WERI-Rb-1 (cell line): ENCODE data around the gene CA4.
"Not testable (repeated sequence)": the region's sequence is repeated elsewhere in the genome, so short reads cannot be mapped to it uniquely, and the experiment has no call there.

Experiments used
- DNase-seq: peaks from one replicate; pipeline ENCODE4 v3.0.0-alpha.2; 2020
- H3K27ac ChIP-seq: fragments of 250-450 bp; sonication (Bioruptor Pico); 2 replicates; pipeline ENCODE4 v1.5.1; 2020; ENCODE audit warnings: mild to moderate bottlenecking, moderate library complexity
- H3K27me3 ChIP-seq: fragments of 250-450 bp; sonication (Bioruptor Pico); 2 replicates; pipeline ENCODE4 v1.5.1; 2021; ENCODE audit warnings: mild to moderate bottlenecking, low read depth, moderate library complexity; ENCODE audit not compliant: insufficient read depth, severe bottlenecking
- H3K36me3 ChIP-seq: fragments of 250-450 bp; sonication (Bioruptor Pico); 2 replicates; pipeline ENCODE4 v1.5.1; 2020; ENCODE audit warnings: mild to moderate bottlenecking, moderate library complexity
- H3K4me3 ChIP-seq: 2 replicates; pipeline ENCODE4 v1.5.1; 2011; ENCODE audit warnings: low read depth, mild to moderate bottlenecking, control low read depth, low read length
- H3K9me3 ChIP-seq: fragments of 250-450 bp; sonication (Bioruptor Pico); 2 replicates; pipeline ENCODE4 v1.5.1; 2021; ENCODE audit warnings: mild to moderate bottlenecking, moderate library complexity; ENCODE audit not compliant: severe bottlenecking
- CTCF ChIP-seq: IDR thresholded peaks from 2 replicates; pipeline ENCODE4 v1.5.1; 2011; ENCODE audit warnings: low read depth, mild to moderate bottlenecking, control low read depth, inconsistent platforms, low read length

Gene CA4

GRCh38 chr17:60186846-60187745 is 37.3 kb downstream of the CA4 start:
- not testable (repeated sequence) for DNase-seq

DNA sequence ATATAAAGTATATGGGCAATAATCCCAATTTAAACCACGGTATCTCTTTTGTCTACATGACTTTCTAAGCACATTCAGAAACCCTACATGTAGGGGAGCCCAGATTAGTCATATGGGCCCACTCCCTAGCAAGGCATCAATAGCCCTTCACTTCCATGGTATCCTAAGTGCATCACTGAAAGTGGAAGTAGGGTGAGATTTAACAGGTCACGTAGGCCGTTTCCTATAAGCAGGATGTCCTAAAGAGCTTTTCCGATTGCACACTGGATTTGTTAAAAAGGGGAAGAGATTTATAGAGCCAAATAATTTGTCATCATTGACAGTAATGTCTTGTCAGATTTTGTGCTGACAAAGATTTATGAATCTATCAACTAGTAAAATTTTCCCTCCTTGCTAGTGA is 39.0 kb downstream of the CA4 start:
- H3K27me3 ChIP-seq = no peaks in the 10 kb centered on the region
- no peak for DNase-seq
- no peak overlapping the region for H3K27ac ChIP-seq
- TF ChIP-seq CTCF = no peak
- H3K9me3 ChIP-seq = no peaks in the 10 kb centered on the region
- H3K4me3 ChIP-seq = no peak overlapping the region
- peaks cover 32% of the 10 kb centered on the region for H3K36me3 ChIP-seq

More at GRCh38 chr17:60186846-60187745, 37.3 kb downstream of the CA4 start:
- H3K36me3 ChIP-seq = peaks cover 30% of the 10 kb centered on the region
- not testable (repeated sequence) for H3K9me3 ChIP-seq, H3K27ac ChIP-seq, H3K27me3 ChIP-seq, H3K4me3 ChIP-seq

DNA sequence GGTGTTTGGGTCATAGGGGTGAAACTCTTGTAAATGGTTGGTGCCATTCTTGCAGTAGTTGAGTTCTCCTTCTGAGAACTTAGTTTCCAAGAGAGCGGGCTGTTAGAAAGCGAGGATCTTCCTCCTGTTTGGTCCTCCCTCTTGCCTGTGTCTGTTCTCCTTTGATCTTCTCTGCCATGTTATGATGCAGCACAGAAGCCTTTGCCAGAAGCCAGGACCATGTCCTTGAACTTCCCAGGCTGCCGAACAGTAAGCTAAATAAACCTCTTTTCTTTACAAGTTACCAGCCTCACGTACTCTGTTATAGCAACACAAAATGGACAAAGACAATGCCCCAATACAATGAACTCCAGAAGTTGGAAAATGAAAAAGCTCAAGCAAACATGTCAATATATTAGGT is 40.3 kb downstream of the CA4 start:
- not testable (repeated sequence) for H3K9me3 ChIP-seq, DNase-seq, H3K27ac ChIP-seq, H3K4me3 ChIP-seq, H3K27me3 ChIP-seq
- peaks cover 26% of the 10 kb centered on the region for H3K36me3 ChIP-seq

GRCh38 chr17:60193032-60193431 is 43.3 kb downstream of the CA4 start:
- H3K27me3 ChIP-seq, H3K9me3 ChIP-seq, H3K27ac ChIP-seq, DNase-seq, H3K4me3 ChIP-seq: not testable (repeated sequence)
- peaks cover 38% of the 10 kb centered on the region for H3K36me3 ChIP-seq

DNA sequence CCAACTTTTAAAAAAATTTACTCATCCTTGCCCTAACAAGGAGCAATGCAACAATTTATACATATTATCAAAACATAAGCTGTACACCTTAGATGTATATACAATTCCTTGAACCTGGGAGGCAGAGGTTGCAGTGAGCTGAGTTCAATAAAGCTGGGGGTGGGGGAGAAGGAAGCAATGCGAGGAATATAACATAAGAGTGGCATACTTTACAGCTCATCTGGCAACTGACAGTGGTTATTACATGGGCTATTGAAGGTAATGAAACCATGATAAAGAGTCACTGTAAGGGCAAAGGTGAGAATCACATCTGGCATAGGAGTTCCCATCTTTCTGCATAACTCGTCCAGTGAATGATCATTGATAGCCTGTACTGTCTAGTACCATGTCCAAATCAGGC is 43.7 kb downstream of the CA4 start:
- no peak for TF ChIP-seq CTCF
- no peak for DNase-seq
- H3K36me3 ChIP-seq = peaks cover 37% of the 10 kb centered on the region
- no peaks in the 10 kb centered on the region for H3K9me3 ChIP-seq
- no peak overlapping the region for H3K4me3 ChIP-seq
- no peak overlapping the region for H3K27ac ChIP-seq
- H3K27me3 ChIP-seq = no peaks in the 10 kb centered on the region

DNA sequence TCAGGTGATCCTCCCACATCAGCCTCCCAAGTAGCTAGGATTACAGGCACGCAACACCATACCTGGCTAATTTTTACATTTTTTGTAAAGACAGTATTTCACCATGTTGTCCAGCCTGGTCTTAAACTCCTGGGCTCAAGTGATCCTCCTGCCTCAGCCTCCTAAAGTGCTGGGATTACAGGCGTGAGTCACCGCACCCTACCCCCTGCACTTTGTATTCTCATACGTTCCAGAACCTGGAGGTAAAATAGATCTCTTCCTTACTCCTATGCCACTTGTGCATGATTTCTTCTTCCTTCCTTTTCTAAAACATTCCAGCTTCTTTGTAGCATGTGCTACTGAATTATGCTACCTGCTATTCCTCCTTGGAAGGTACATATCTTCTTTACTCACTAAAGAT is 44.4 kb downstream of the CA4 start:
- not testable (repeated sequence) for DNase-seq, H3K27ac ChIP-seq, H3K4me3 ChIP-seq, H3K9me3 ChIP-seq, H3K27me3 ChIP-seq
- H3K36me3 ChIP-seq = peaks cover 37% of the 10 kb centered on the region

DNA sequence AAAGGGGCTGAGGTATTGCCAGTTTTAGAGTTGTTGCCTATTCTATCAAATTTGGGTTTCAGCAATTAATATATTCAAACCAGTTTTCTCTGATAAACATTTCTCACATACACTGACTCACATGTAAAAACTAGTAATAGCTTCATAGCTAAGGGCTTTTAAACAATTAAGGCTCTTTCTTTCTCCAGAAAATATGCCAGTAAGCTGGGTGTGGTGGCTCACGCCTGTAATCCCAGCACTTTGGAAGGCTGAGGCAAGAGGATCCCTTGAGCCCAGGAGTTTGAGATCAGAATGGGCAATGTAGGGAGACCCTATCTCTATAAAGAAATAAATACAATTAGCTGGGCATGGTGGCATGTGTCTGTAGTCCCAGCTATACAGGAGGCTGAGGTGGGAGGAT is 48.9 kb downstream of the CA4 start:
- H3K27me3 ChIP-seq, DNase-seq, H3K9me3 ChIP-seq, H3K27ac ChIP-seq, H3K4me3 ChIP-seq: not testable (repeated sequence)
- H3K36me3 ChIP-seq = peaks cover 14% of the 10 kb centered on the region

DNA sequence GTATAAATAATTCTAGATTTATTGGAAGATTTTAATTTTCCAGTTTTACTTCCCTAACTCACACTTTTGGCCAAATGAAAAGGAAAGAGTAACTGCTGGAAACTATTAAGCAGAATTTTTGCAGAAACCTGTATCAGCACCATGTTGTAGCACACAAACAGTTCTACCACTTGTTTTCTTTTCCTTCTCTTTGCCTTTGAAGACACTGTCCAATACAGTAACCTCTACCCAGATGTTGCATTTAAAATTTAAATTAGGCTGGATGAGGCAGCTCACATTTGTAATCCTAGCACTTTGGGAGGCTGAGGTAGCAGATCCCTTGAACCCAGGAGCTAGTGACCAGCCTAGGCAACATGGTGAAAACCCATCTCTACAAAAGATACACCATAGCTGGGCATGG is 56.0 kb downstream of the CA4 start:
- not testable (repeated sequence) for H3K9me3 ChIP-seq, H3K4me3 ChIP-seq, H3K27me3 ChIP-seq, H3K27ac ChIP-seq, H3K36me3 ChIP-seq, DNase-seq

- H3K27ac ChIP-seq, H3K9me3 ChIP-seq, DNase-seq, H3K4me3 ChIP-seq, H3K36me3 ChIP-seq, H3K27me3 ChIP-seq: not testable (repeated sequence)
Observed at GRCh38 chr17:60208302-60208701, 58.5 kb downstream of the CA4 start.
